HepG2 (cell line): ENCODE data around the gene GOLGA6L9. TPM values are rescaled to one million over a fixed set of nuclear protein-coding genes. Genes with fewer than 3 reads are reported as not detected.
"Not testable (repeated sequence)": the region's sequence is repeated elsewhere in the genome, so short reads cannot be mapped to it uniquely, and the experiment has no call there.

Source experiments
- ATAC-seq: fragments of 200-7000 bp; cut with Tn5 transposase; 3 replicates; pipeline ENCODE4 v1.9.1; 2020; ENCODE audit warnings: mild to moderate bottlenecking, moderate library complexity
- BruUV-seq: library from RNA; stranded (reverse); fragments of 400-500 nt; replicated peaks from 2 replicates; lab custom pipeline; 2021; lab: Mats Ljungman, UMichigan
- CTCF ChIA-PET: fragments of 300-600 bp; formaldehyde crosslinking; extraction: SDS; loops from one replicate; lab custom pipeline; 2021; ENCODE audit warnings: low total read pairs, inconsistent platforms, low intra/inter-chr PET ratio; lab: Yijun Ruan, JAX
- POLR2A ChIA-PET: fragments of 350-600 bp; sonication (Branson Sonifier 250); formaldehyde crosslinking; loops from one replicate; lab custom pipeline; 2020; ENCODE audit warnings: antibody characterized with exemption, inconsistent platforms; lab: Yijun Ruan, JAX
- DNase-seq: peaks from one replicate; pipeline ENCODE4 v3.0.0-alpha.2; 2015; ENCODE audit warnings: low spot score
- FAIRE-seq: peaks from 3 replicates; lab custom pipeline; 2011; peaks lifted over from hg19 to GRCh38; lab: Jason Lieb, UNC
- H2AFZ ChIP-seq: one replicate; pipeline ENCODE4 v1.6.1; 2011; ENCODE audit warnings: low read length, inconsistent platforms
- H3K27ac ChIP-seq: fragments of 300-600 bp; 3 replicates; pipeline ENCODE4 v1.8.0; 2011; ENCODE audit warnings: mixed run types, mild to moderate bottlenecking, mixed read lengths, low read length, inconsistent platforms; ENCODE audit not compliant: insufficient read depth; ENCODE audit errors: extremely low read length
- H3K27me3 ChIP-seq, 2 experiments: fragments of 200-600 bp in 1 of 2; 2 replicates in 1 of 2; 3 replicates in 1 of 2; pipeline versions ENCODE4 v1.6.0 to v1.8.0; 2011; ENCODE audit warnings: low read length in 2 of 2, mild to moderate bottlenecking in 2 of 2, moderate library complexity in 2 of 2, inconsistent platforms in 1 of 2; ENCODE audit not compliant: insufficient read depth in 2 of 2, control insufficient read depth in 1 of 2
- H3K36me3 ChIP-seq, 2 experiments: fragments of 200-600 bp in 1 of 2; replicated peaks in 1 of 2; 2 replicates in 1 of 2; 3 replicates in 1 of 2; pipeline versions ENCODE4 v1.5.1 to v1.8.0; 2011; ENCODE audit warnings: low read length in 2 of 2, inconsistent platforms in 1 of 2; ENCODE audit not compliant: insufficient read depth in 2 of 2, control insufficient read depth in 1 of 2
- H3K4me1 ChIP-seq: 2 replicates; pipeline ENCODE4 v1.5.1; 2012; ENCODE audit warnings: low read length, inconsistent platforms; ENCODE audit not compliant: insufficient read depth
- H3K4me2 ChIP-seq: 2 replicates; pipeline ENCODE4 v1.6.0; 2011; ENCODE audit warnings: low read depth, low read length, inconsistent platforms
- H3K4me3 ChIP-seq, 3 experiments: fragments of 200-600 bp in 1 of 3; sonication (generic), shearing (Covaris generic) in 1 of 3; replicated peaks in 1 of 3; 2 replicates each; pipeline ENCODE4 v1.5.1; 2011 to 2016; ENCODE audit warnings: low read length in 3 of 3, inconsistent platforms in 2 of 3, low read depth in 2 of 3, mild to moderate bottlenecking in 2 of 3, control low read depth in 1 of 3, mixed read lengths in 1 of 3; ENCODE audit not compliant: insufficient read depth in 1 of 3
- H3K79me2 ChIP-seq: one replicate; pipeline ENCODE4 v1.6.1; 2011; ENCODE audit warnings: low read length, inconsistent platforms; ENCODE audit not compliant: insufficient read depth
- H3K9ac ChIP-seq: 2 replicates; pipeline ENCODE4 v1.6.0; 2011; ENCODE audit warnings: mild to moderate bottlenecking, low read depth, low read length, inconsistent platforms; ENCODE audit not compliant: insufficient read depth
- H3K9me3 ChIP-seq: 2 replicates; pipeline ENCODE4 v1.5.1; 2012; ENCODE audit warnings: mild to moderate bottlenecking, low read length
- H4K20me1 ChIP-seq: 2 replicates; pipeline ENCODE4 v1.6.0; 2011; ENCODE audit warnings: inconsistent platforms, mild to moderate bottlenecking, low read length, moderate library complexity; ENCODE audit not compliant: insufficient read depth
- ARID5B ChIP-seq: IDR thresholded peaks from 2 replicates; pipeline ENCODE4 v1.4.0; 2020; ENCODE audit warnings: mild to moderate bottlenecking, missing genetic modification reagents
- ASH2L ChIP-seq: fragments of 300-600, 200-600 bp; sonication (generic); IDR thresholded peaks from 2 replicates; pipeline ENCODE4 v1.7.0; 2017; ENCODE audit warnings: low read depth, mild to moderate bottlenecking, moderate library complexity, mixed read lengths, low read length; ENCODE audit not compliant: insufficient read length
- BCL6 ChIP-seq: IDR thresholded peaks from 2 replicates; pipeline ENCODE4 v1.6.1; 2016; ENCODE audit warnings: missing genetic modification reagents, missing compliant biosample characterization
- CREB1 ChIP-seq, 2 experiments: fragments of 450-650 bp in 1 of 2; IDR thresholded peaks; 2 replicates each; pipeline ENCODE4 v1.6.1; 2016 to 2017; ENCODE audit warnings: control low read depth in 1 of 2, mild to moderate bottlenecking in 1 of 2, missing compliant biosample characterization in 1 of 2, missing genetic modification characterization in 1 of 2
- CREM ChIP-seq, 2 experiments: sonication (generic) in 1 of 2; formaldehyde crosslinking in 1 of 2; IDR thresholded peaks; 2 replicates each; pipeline versions ENCODE4 v1.4.0 to v1.6.1; 2016 to 2020; ENCODE audit warnings: antibody characterized with exemption in 1 of 2, mild to moderate bottlenecking in 1 of 2, missing genetic modification reagents in 1 of 2
- FOXP1 ChIP-seq, 2 experiments: fragments of 450-650 bp in 1 of 2; IDR thresholded peaks; 2 replicates each; pipeline ENCODE4 v1.6.1; 2017 to 2018; ENCODE audit warnings: antibody characterized with exemption in 1 of 2
- FOXP4 ChIP-seq: sonication (generic); formaldehyde crosslinking; IDR thresholded peaks from 2 replicates; pipeline ENCODE4 v1.4.0; 2020; ENCODE audit warnings: missing genetic modification reagents
- GATAD2A ChIP-seq: IDR thresholded peaks from 2 replicates; pipeline ENCODE4 v1.6.1; 2016
- LCORL ChIP-seq, 2 experiments: fragments of 450-650 bp in 1 of 2; sonication (generic) in 1 of 2; formaldehyde crosslinking in 1 of 2; IDR thresholded peaks; 2 replicates each; pipeline versions ENCODE4 v1.5.0 to v1.6.1; 2017 to 2020; ENCODE audit warnings: antibody characterized with exemption in 1 of 2, missing genetic modification reagents in 1 of 2
- NFIC ChIP-seq: IDR thresholded peaks from 2 replicates; pipeline ENCODE4 v1.6.1; 2012; ENCODE audit warnings: mild to moderate bottlenecking, low read length, inconsistent platforms
- SAP130 ChIP-seq: IDR thresholded peaks from 2 replicates; pipeline ENCODE4 v1.6.1; 2016; ENCODE audit warnings: low read depth
- SOX13 ChIP-seq, 3 experiments: fragments of 450-650 bp in 1 of 3; sonication (generic) in 1 of 3; formaldehyde crosslinking in 1 of 3; IDR thresholded peaks in 2 of 3; conservative IDR thresholded peaks in 1 of 3; 2 replicates each; pipeline versions ENCODE4 v1.5.0 to v1.6.1; 2016 to 2020; ENCODE audit warnings: antibody characterized with exemption in 1 of 3, mild to moderate bottlenecking in 1 of 3, missing compliant biosample characterization in 1 of 3, missing genetic modification reagents in 1 of 3, moderate library complexity in 1 of 3
- ZNF501 ChIP-seq: sonication (generic); formaldehyde crosslinking; IDR thresholded peaks from 2 replicates; pipeline ENCODE4 v1.5.1; 2020; ENCODE audit warnings: mild to moderate bottlenecking, moderate library complexity, missing genetic modification reagents
- ZNF816 ChIP-seq: sonication (generic); formaldehyde crosslinking; IDR thresholded peaks from 2 replicates; pipeline ENCODE4 v1.8.0; 2022; ENCODE audit warnings: missing genetic modification reagents, mild to moderate bottlenecking, borderline replicate concordance
- WGBS: methylation state at CpG from one replicate; pipeline ENCODE4 v1.1.6; 2017; ENCODE audit warnings: low lambda C conversion rate; 5-methylcytosine and 5-hydroxymethylcytosine counted together
- in situ Hi-C: cut with HindIII; loops from 2 replicates; pipeline ENCODE4 v1.10.0; 2017; ENCODE audit warnings: low pct_unique_long_range_greater_than_20kb; ENCODE audit not compliant: extremely low pct_ligation_motif_present
- intact Hi-C: fragments of 100-400 bp; cut with micrococcal nuclease; formaldehyde crosslinking; loops from one replicate; pipeline ENCODE4 v1.10.0; 2022; ENCODE audit not compliant: unreplicated experiment
- polyA plus RNA-seq, 8 experiments: library from polyadenylated mRNA; depleted of rRNA in 3 of 8; stranded (reverse) in 7 of 8; unstranded in 1 of 8; fragments of >200 nt; fragmentation: Illumina TruSeq in 4 of 8; extraction: Trizol in 4 of 8; gene quantifications; 2 replicates each; pipeline versions ENCODE4 v1.2.1 to v1.2.3, GENCODE V29; 2011 to 2016; ENCODE audit warnings: low read depth in 4 of 8, missing spikeins in 1 of 8, mixed read lengths in 1 of 8; ENCODE audit not compliant: insufficient read depth in 1 of 8
- total RNA-seq, 5 experiments: library from RNA; depleted of rRNA; stranded (reverse); fragments of >200 nt; fragmentation: Illumina TruSeq; extraction: Trizol; gene quantifications; 2 replicates each; pipeline ENCODE4 v1.2.3, GENCODE V29; 2016; ENCODE audit warnings: low read depth in 1 of 5

GOLGA6L9 gene
- total and polyA plus RNA-seq, 2 of the 13 experiments (the other 11 are each of a cell fraction or from before 2014, with no cell fraction given): 2.2 to 4.0 TPM

GRCh38 chr15:82414525-82415191 lies 15.0 kb upstream of the GOLGA6L9 start (continued):
- TF ChIP-seq FOXP4 (0 out of 2 replicates have a peak, but pooled peaks have one; percentile 21), CREB1 (CRISPR knock-in tag; IDR thresholded peaks at IDR 0.05) (peak; percentile 60), ASH2L (peak; percentile 42), ZNF816 (CRISPR knock-in tag) (0 out of 2 replicates have a peak, but pooled peaks have one; percentile 31), SOX13 (CRISPR knock-in tag; conservative IDR thresholded peaks at IDR 0.05 in 1 of 2, IDR thresholded peaks at IDR 0.05 in 1 of 2) (0 out of 4 replicates have a peak, but pooled peaks of 1 of the 2 experiments have one; percentile 18), ZNF501 (CRISPR knock-in tag) (0 out of 2 replicates have a peak, but pooled peaks have one; percentile 22), NFIC (0 out of 2 replicates have a peak, but pooled peaks have one; percentile 25), GATAD2A (CRISPR knock-in tag) (peak; percentile 47), SAP130 (CRISPR knock-in tag) (peak; percentile 53), FOXP1 (CRISPR knock-in tag; IDR thresholded peaks at IDR 0.05) (peak; percentile 69; the same call in 1 of the 2 replicates), LCORL (CRISPR knock-in tag; IDR thresholded peaks at IDR 0.05) (peak; percentile 39; the same call in 1 of the 2 replicates), BCL6 (CRISPR knock-in tag) (peak; percentile 58), ARID5B (CRISPR knock-in tag) (peak; percentile 80), CREM (IDR thresholded peaks at IDR 0.05) (peak; percentile 45; the same call in 1 of the 2 replicates)
- TF ChIP-seq CREB1 (IDR thresholded peaks at IDR 0.05); SOX13 (IDR thresholded peaks at IDR 0.05); FOXP1 (IDR thresholded peaks at IDR 0.05); LCORL (IDR thresholded peaks at IDR 0.05); CREM (CRISPR knock-in tag; IDR thresholded peaks at IDR 0.05): not testable (repeated sequence)

GRCh38 chr15:82420516-82420915 lies 9.1 kb upstream of the GOLGA6L9 start:
- ATAC-seq, H3K27ac ChIP-seq, H3K36me3 ChIP-seq, in situ Hi-C loops, POLR2A ChIA-PET, DNase-seq, H3K9me3 ChIP-seq, FAIRE-seq, H4K20me1 ChIP-seq, H3K79me2 ChIP-seq, H3K4me2 ChIP-seq, H3K27me3 ChIP-seq, H3K9ac ChIP-seq, H2AFZ ChIP-seq, BruUV-seq, H3K4me3 ChIP-seq, CTCF ChIA-PET, intact Hi-C loops: not testable (repeated sequence)
- 88% methylated on average over 2 of the region's 2 CpGs for WGBS
- peaks cover 11% of the 10 kb centered on the region for H3K4me1 ChIP-seq
